Activated CD4-positive, alpha-beta T cell treated with anti-CD3 and anti-CD28 coated beads, Interleukin-2, amount 50 U/mL, for 24 hours (primary cell): ENCODE data around the gene TNFSF13B.

ENCODE experiments used
- DNase-seq, 2 donors: peaks; one replicate each; pipeline ENCODE4 v3.0.0-alpha.2; 2020; ENCODE audit warnings: low read depth in 1 of 2, low spot score in 1 of 2

Gene TNFSF13B

GRCh38 chr13:108345016-108345415 is 75.5 kb downstream of the TNFSF13B start:
- no peak for DNase-seq

- no peak for DNase-seq
Measured at GRCh38 chr13:108346376-108346775, 76.9 kb downstream of the TNFSF13B start.

- DNase-seq = no peak
Measured at GRCh38 chr13:108349269-108349668, 79.8 kb downstream of the TNFSF13B start.

DNA sequence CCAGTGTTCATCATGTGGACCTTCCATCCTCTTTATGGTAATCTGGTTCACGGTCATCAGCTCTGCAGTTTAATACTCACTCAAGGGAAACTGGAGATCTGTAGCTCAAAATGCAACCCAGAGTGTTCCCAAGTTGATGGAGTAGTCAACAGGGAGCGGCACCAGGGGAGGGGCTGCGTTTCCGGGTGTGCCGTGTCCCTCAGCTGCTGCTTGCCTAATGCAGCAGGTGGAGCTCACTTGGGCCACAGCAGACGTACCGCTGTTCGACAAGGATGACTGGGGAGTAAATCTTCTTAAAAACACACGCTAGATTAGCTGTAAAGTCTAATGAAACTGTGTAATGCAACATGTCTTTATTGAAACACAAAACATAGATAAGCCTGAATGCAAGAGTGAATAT is 81.1 kb downstream of the TNFSF13B start:
- DNase-seq = no peak

- no peak for DNase-seq
Measured at GRCh38 chr13:108352599-108352998, 83.1 kb downstream of the TNFSF13B start.

GRCh38 chr13:108357228-108357627 is 87.7 kb downstream of the TNFSF13B start:
- DNase-seq = no peak
